GM12872 (cell line): Measurements from ENCODE around the gene KPNB1.

Source experiments
- TF ChIP-seq, protein P1 (sequence below): IDR thresholded peaks from 3 replicates; pipeline ENCODE4 v1.5.1; 2011; ENCODE audit warnings: low read depth, mild to moderate bottlenecking, low read length, moderate library complexity; ENCODE audit not compliant: insufficient read depth

KPNB1 gene

DNA sequence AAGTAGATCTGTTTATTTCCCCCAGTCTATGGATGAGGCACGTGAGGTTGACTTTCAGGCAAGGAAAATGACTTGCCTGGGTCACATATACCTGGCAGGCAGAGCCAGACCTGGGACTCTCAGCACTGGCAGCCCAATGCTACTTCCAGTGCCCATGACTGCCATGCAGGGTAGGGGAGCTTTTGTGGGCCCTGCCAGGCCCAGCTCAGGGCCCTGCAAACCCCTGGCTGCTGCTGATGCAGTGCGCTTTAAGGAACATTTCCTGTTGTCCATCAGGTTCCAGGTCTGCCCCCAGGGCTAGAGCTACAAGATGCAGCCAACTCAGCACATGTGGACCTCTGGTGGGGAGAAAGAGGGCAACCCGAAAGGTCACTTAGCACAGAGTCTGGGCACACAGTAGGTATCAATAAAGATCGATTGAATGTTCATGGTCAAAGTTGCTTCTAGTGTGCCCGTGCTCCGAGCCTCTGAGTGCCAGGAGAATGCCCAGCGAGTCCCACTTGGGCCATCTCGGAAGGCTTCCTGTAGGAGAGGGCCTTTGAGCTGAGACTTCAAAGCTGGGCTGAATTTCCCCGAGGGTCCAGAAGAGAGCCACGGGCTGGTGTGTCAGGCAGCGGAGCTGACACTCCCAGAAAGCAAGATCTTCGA is 82.8 kb downstream of the KPNB1 start:
- TF ChIP-seq, protein P1, sequence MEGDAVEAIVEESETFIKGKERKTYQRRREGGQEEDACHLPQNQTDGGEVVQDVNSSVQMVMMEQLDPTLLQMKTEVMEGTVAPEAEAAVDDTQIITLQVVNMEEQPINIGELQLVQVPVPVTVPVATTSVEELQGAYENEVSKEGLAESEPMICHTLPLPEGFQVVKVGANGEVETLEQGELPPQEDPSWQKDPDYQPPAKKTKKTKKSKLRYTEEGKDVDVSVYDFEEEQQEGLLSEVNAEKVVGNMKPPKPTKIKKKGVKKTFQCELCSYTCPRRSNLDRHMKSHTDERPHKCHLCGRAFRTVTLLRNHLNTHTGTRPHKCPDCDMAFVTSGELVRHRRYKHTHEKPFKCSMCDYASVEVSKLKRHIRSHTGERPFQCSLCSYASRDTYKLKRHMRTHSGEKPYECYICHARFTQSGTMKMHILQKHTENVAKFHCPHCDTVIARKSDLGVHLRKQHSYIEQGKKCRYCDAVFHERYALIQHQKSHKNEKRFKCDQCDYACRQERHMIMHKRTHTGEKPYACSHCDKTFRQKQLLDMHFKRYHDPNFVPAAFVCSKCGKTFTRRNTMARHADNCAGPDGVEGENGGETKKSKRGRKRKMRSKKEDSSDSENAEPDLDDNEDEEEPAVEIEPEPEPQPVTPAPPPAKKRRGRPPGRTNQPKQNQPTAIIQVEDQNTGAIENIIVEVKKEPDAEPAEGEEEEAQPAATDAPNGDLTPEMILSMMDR: no peak; the same call in 2 of the 3 replicates

DNA sequence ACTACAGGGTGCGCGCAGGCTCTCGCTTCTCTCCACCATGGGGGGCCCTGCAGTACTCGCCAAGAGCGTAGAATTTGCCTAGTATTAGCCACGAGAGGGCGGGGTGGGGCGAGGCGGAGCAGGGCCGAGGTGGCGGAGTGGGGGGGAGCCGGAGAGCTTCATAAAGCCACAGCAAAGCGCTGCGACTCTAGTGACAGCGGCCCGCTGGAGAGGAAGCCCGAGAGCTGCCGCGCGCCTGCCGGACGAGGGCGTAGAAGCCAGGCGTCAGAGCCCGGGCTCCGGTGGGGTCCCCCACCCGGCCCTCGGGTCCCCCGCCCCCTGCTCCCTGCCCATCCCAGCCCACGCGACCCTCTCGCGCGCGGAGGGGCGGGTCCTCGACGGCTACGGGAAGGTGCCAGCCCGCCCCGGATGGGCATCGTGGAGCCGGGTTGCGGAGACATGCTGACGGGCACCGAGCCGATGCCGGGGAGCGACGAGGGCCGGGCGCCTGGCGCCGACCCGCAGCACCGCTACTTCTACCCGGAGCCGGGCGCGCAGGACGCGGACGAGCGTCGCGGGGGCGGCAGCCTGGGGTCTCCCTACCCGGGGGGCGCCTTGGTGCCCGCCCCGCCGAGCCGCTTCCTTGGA is 83.4 kb downstream of the KPNB1 start, which contains the start of gene TBX21:
Gene TBX21, plus strand, starts transcription at position 190 of the 627 bp plus-strand sequence. Its CDS starts 219 bp downstream, at position 409.
- TF ChIP-seq, protein P1: peak; percentile 41

DNA sequence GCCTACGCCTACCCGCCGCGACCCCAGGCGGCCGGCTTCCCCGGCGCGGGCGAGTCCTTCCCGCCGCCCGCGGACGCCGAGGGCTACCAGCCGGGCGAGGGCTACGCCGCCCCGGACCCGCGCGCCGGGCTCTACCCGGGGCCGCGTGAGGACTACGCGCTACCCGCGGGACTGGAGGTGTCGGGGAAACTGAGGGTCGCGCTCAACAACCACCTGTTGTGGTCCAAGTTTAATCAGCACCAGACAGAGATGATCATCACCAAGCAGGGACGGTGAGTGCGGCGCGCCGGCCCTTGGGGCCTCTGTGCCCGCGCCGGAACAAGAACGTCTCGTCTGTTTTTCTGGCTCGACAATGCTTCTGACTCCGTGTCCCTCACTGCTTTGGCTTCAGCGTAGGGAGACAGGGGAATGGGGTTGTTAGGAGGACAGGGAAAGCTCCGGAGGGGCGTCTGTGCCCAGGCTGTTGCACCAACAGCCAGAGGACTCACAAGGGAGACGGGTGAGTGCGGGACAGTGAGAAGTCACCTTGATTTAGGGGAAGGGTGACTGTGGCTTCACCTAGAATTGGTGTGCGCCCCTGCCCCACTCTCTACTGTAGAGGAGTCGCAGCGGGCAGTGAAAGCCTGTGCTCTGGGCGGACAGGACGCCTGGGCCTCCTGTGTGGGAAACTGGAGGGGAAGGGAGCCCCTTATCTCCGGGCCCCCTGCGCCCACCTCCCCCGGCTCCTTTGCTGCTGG is 84.1 kb downstream of the KPNB1 start:
- TF ChIP-seq, protein P1: no peak

DNA sequence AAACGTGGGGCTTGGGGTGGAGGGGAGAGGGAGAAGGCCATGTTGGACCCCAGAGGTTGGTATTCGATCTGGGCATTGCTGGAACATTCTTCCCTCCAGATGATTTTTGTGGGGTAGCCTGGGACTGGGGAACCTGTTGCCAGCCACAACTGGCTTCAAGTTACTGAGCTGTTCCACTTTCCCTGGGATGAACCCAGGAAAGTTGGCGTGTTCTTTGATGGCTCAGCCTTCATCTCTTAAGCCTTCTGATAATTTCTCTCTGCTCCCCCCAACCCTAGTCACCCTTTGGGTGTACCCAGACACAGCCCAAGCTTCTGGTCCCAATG is 85.4 kb downstream of the KPNB1 start:
- TF ChIP-seq, protein P1: no peak
